Sciatic nerve (tissue), 2 donors: ENCODE measurements around the gene RUSF1. TPM values are rescaled to one million over a fixed set of nuclear protein-coding genes. Genes with fewer than 3 reads are reported as not detected.
A peak's percentile ranks its signal among the peaks of the same experiment; 100 is the strongest.
"Not testable (repeated sequence)": the region's sequence is repeated elsewhere in the genome, so short reads cannot be mapped to it uniquely, and the experiment has no call there.

Experiments used
- ATAC-seq: fragments of 200-7000 bp; cut with Tn5 transposase; one replicate; pipeline ENCODE4 v1.9.1; 2020; ENCODE audit warnings: mild to moderate bottlenecking, moderate library complexity
- DNase-seq: peaks from one replicate; pipeline ENCODE4 v3.0.0-alpha.2; 2020; ENCODE audit warnings: low spot score
- intact Hi-C: fragments of 100-400 bp; cut with DNase I; formaldehyde crosslinking; loops from one replicate; pipeline ENCODE4 v1.14.2; 2022
- total RNA-seq: library from RNA; stranded (reverse); fragmentation: NEBNext Ultra II Directional; extraction: Animal tissue kit (Norgen Biotek cat#: 25700); gene quantifications from one replicate; pipeline ENCODE4 v1.2.1, GENCODE V29; 2021
- donor health status: DM: no; HTN: no; CAD: no.
- donor health status: DM: no; HTN: no; CAD: no.

RUSF1 gene
- total RNA-seq, 1 donor from 2014 or later, result 59.9 TPM

DNA sequence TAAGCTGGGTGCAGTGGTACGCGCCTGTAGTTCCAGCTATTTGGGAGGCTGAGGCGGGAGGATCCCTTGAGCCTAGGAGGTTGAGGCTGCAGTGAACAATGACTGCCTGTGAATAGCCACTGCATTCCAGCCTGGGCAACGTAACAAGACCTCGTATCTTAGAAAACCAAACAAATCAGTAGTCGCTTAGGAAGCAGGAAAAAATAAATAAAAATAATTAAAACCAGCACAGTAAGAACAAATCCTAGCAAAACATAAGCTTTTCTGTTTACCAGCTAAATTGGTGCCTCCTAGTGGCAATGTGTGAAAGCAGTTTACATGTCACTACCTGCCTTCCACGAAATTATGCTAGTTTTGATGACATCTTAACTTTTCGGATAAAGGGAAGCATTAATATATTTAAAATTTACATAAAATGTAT lies 47.6 kb downstream of the RUSF1 start:
- intact Hi-C loops, result no loop called here
- DNase-seq (peak; percentile 58), ATAC-seq (no peak)

DNA sequence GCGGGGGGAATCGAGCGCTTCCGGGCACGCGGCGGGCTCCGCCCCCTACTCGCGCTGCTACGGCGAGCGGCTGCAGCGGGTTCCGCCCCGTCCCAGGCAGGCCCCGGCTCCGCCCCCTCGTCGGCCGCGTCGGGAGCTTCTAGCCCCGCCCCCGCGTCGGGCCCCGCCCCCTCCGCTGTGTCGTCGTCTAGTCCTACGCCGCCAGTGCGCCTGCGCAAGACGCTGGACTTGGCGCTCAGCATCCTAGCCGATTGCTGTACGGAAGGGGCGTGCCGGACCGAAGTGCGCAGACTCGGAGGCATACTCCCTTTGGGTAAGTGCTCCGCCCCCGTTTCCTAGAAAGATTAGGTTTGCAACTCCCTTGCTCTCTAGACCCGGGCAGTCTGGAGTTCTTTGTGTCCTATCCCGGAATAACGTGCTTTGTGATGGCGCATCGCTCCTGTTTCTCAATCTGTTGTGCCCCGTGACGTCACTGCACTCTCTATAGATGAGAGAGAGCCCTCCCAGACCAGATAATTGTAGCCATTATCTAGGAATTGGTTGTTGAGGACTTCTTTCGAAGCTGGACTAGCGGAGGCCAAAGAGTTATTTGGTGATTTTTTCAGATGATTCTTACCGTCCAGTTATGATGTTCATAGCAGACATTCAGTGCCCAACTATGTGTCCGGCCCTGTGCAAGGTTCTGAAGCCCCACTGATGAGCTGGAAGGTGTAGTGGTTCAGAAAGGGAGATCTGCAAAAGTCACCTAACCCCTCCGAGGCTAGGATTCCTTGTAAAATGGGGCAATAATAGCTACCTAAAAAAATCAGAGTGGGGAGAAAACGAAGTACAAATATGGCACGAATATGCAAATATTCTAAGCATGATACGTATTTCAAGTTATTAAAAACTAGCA lies 48.3 kb downstream of the RUSF1 start:
- ATAC-seq, result peak; percentile 93
- peak; percentile 100 for DNase-seq
- intact Hi-C loops, result no loop called here

DNA sequence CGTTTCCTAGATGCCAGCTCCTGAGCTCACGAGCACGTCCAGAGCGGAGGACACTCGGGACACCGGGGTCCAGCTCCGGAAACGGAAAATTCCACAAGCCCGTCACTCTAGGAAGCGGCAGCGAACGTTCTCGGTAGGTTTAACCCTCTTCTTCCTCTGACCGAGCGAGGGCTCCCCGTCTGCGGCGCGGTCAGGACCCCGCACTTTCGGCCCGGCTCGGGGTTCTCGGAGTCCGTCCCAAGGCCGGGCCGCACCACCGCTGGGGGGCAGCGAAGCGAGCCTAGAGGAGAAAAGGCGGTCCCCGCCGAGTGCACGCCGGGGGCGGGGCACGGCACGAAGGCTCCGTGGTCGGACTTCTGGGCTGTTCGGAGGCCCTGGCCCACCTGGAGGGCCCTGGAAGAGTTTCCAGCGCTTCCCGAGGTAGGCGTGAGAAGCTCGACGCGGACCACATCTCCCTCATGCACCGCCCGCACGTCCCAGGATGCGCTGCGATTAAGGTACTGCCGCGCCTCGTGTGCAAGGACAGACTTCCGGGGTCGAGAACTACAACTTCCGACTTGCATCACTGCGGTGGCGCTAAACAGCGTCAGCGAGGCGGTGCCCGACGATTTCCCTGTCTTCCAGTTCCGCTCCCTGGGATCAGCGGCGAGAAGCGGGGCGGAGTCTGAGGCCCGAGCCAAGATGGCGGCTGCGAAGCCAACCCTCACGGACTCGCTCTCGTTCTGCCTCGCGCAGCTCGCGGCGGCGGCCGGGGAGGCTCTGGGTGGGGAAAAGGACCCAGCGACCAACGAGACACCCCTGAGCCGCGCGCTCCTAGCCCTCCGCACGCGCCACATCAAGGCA lies 49.1 kb downstream of the RUSF1 start, which contains the start of gene ARMC5:
Gene ARMC5, plus strand, starts transcription at position 658 of the 843 bp plus-strand sequence. Its CDS starts 24 bp downstream, at position 682.
- intact Hi-C loops, result no loop called here
- DNase-seq, result peak; percentile 98
- peak; percentile 92 for ATAC-seq

DNA sequence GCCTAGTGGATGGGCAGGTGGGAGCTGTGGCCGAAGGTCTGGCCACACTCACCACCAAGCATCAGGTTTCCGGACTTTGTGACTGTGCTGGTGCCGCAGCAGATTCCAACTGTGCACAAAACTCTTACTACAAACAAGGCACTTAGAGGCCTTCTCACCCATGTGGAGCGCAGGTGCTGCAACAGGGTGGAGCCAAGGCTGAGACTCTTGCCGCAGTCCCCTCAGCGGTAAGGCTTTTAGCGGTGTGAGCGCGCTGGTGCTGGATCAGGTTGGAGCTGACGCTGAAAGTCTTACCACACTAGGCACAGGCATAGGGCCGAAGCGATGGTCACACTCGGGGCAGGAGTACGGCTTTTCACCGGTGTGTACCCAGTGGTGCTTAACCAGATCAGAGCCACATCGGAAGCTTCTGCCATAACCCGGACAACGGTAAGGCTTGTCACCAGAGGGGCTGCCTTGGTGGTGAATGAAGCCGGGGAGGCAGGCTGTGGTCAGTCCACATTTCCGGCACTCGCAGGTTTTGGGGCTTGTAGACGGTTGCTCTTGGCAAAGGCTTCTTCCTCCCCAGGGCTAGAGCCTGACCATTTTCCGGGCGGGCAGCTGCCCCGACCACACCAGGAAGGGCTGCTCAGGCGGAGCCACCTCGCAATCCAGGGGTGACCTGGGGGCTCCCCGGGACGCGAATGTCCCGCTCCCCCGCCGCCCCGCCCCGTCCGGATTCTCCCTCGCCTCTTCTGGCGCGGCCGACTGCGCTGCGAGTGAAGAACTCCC lies 49.9 kb downstream of the RUSF1 start:
- intact Hi-C loops, result no loop called here
- DNase-seq (peak; percentile 84), ATAC-seq (peak; percentile 6)

DNA sequence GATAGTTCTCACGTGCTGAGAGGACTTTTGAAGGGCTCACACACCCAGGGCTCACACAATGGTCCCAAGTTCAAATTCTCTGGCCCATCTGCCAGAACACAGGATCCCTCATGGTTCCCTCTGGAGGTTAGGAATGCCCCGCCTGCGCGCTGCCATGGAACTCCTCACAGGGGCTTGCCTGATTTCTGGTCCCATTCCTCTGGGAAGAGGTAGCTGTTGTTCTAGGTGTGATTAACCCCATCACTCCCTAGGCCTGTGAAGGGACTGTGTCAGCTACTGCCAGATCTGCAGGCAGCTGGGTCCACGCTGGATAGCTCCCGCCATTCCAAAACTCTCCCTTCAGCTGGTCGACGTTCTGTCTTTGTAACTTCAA lies 51.2 kb downstream of the RUSF1 start:
- intact Hi-C loops, result no loop called here
- ATAC-seq (no peak), DNase-seq (no peak)

DNA sequence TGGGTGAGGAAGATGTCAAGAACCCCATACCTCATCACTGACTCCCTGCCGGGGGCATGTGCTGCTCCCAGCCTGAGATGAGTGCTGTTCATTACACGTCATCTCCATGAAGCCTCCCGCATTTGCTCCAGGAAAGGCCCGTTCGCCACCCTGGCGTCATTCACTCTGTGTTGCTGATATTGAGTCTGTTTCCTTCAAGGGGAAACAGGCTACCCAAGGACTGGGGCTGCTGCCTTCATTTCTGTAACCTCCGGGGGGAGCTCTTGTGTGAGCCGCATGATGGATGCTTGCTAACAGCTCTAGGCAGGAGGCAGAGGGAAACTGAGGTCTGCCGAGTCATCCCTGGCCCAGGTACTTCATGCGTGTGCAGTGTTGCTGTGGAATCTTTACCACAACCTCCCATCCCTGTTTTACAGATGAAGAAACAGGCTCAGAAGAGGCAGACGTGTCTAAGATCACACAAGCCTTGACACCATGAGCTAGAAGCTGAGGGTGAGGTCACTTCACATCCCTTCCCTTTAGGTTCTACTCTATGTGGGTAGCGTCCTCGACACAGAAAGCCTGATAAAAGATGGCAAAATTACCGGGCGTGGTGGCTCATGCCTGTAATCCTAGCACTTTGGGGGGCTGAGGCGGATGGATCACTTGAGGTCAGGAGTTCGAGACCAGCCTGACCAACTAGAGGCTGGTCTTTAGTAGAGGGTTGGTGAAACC lies 52.4 kb downstream of the RUSF1 start:
- intact Hi-C loops, result no loop called here
- DNase-seq (peak; percentile 60), ATAC-seq (no peak)

DNA sequence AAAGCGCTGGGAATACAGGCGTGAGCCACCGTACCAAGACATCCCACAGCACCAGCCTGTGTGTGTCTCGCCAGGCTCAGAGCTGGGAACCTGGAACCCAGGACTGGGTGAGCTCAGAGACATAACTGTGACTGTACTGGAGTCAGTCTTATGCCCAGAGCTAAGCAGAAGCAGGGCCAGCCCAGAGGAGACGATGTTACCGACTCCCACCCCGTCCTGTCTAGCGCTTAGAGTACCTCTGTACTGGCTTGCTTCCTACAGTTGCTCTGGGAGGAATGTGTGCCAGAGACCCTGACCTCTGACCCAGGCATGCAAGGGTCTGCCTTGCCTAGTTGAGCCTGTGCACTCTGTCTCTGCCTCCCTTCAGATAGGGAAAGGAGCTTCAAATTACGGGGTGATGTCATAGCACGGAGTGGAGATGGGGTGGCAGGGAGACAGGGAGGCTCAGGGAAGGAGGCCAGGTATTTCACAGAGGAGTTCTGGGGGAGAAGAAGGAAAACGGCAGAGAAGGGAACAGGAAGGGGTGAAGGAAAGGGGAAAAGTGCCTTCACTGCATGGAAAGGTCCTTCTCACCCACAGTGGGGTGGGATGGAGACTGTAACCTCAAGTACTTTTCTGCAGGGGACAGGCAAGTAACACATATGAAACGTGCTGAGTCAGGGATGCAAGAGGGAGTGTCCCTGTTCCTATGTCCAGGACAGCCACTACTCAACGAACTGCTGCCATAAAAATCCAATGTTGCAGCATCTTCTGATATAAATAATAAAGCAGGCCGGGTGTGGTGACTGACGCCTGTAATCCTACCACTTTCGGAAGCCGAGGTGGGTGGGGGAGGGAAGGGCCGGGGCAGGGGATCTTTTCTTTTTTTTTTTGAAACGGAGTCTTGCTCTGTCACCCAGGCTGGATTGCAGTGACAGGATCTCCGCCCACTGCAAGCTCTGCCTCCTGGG lies 54.7 kb downstream of the RUSF1 start:
- intact Hi-C loops, result no loop called here
- ATAC-seq (peak; percentile 25), DNase-seq (peak; percentile 60)

DNA sequence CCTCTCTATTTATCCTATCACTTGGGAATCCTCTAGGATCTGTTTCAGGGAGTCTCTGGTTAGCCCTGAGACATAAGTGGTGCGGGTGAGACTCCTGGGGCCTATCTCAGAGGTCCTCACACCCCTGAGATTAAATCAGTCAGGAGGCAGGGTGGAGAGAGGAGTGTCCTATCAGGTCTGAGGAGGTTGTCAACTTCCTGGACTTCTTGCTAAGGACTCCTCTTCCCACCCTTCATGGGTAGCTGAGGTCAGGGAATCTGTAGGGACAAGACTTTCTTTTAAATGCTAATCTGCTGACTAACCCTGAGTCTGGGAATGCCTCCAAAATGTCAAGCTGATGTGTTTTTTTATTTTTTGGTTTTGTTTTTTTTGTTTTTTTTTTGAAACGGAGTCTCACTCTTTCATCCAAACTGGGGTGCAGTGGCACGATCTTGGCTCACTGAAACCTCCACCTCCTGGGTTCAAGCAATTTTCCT lies 55.5 kb downstream of the RUSF1 start:
- ATAC-seq, result peak; percentile 81
- no peak for DNase-seq
- intact Hi-C loops, result no loop called here

DNA sequence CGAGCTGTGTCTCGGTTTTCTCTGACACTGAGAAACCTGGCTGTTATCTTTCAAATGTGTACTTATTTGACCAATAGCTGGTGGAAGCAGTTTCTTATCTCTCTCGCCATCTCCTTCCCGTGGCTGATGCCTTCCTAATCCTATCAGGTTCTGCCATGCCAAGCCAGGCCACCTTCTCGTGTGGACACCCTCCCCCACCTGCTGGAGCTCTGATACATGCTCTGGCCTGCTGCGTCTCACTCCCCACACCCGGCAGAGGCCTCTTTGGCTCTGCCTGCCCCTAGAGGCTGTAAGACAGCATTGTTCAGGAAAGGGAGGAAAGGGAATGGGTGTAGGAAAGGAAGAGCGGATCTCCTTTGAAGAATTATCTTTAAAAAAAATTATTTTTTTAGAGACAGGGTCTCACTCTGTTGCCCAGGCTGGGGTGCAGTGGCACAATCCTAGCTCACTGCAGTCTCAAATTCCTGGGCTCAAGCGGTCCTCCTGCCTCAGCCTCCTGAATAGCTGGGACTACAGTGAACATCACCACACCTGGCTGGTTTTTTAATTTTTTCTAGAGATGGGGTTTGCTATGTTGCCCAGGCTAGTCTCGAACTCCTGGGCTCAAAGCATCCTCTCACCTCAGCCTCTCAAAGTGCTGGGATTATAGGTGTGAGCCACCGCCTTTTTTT lies 56.4 kb downstream of the RUSF1 start:
- intact Hi-C loops, result no loop called here
- ATAC-seq (peak; percentile 72), DNase-seq (no peak)

DNA sequence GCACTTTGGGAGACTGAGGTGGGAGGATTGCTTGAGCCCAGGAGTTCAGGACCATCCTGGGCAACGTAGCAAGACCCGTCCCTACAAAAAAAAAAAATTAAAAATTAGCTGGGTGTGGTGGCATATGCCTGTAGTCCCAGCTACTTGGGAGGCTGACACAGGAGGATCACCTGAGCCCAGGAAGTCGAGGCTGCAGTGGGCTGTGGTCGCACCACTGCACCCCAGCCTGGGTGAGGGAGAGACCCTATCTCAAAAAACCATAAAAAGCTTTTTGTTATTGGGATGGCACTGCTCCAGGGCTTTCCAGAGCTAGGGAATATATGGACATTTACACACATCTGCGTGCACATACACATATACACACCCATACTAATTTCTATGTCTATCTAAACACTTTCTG lies 57.0 kb downstream of the RUSF1 start:
- intact Hi-C loops, result no loop called here
- DNase-seq (no peak), ATAC-seq (no peak)

DNA sequence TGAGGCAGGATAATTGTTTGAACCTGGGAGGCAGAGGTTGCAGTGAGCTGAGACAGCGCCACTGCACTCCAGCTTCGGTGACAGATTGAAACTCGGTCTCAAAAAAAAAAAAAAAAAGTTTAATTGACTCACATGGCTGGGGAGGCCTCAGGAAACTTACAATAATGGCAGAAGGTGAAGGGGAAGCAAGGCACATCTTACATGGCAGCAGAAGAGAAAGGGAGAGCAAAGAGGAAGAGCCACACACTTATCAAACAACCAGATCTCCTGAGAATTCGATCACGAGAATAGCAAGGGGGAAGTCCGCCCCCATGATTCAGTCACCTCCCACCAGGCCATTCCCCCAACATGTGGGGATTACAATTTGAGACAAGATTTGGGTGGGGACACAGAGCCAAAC lies 62.3 kb downstream of the RUSF1 start:
- intact Hi-C loops, result loop anchor here (10.0 kb wide), 1 partner anchor 461 kb away; the partner anchor contains the start of gene HSD3B7
- not testable (repeated sequence) for DNase-seq, ATAC-seq

DNA sequence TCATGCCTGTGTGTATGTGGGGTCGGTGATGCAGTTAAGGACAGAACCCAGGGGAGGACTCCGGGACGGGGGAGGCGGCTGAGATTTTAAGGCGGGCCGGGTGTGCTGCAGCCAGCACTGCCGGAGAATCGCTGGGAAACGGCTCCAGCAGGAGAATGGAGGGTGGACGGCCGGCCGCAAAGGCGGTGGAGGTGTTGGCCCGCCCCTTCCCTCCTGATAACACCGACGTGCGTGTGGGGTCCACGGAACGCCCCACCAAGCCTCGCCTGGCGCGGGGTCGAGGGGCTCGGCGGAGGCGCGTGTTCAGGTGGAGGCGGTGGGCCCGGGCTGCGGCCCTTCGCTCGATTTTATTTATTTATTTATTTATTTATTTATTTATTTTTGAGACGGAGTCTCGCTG lies 66.2 kb downstream of the RUSF1 start:
- intact Hi-C loops, result loop anchor here (10.0 kb wide), 1 partner anchor 457 kb away; the partner anchor contains the start of gene HSD3B7
- ATAC-seq (no peak), DNase-seq (no peak)

DNA sequence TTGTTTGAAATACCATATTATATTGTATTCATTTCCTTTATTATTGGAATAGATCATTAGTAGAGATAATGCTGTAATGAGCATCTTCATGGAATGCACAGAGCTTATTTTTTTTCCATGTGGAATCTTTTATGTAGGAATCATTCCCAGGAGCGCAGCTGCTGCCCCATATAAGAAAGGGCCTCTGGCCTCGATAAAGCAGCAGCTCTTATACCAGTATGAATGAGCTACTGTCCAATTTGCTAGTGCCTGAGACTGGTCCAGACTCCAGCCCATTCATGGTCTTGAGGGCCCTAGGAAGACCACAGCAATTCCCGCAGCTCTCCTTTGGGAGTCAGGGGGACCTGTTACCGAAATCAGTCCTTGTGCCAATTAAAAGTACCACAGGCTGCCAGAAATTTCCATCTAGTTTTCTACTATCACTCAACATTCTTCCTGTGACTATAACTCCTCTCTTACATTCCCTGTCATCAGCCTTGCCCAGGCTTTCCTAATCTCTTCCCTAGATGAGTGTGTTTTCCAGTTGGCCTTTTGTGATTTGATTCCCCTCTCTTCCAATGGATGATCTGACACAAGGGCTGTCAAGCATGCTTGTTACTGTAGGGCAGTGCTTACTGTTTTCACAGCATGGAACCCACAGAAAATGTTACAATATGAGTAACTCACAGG lies 67.5 kb downstream of the RUSF1 start:
- DNase-seq (no peak), ATAC-seq (no peak)
- intact Hi-C loops, result loop anchor here (10.0 kb wide), 1 partner anchor 456 kb away; the partner anchor contains the start of gene HSD3B7

DNA sequence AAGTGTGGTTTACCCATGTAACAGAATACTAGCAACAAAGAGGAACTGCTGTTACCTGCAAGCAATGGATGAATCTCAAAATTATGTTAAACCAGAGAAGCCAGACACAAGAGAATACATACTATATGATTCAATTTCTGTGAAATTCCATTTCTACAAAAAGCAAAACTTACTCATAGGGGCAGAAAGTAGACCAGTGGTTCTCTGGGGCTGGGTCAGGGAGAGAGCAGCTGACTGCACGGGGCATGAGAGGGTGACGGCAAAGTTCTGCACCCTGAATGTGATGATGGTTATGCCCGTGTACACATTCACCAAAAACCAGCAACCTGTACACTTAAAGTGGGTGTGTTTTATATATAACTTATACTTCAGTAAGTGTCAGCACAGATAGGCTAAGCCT lies 68.7 kb downstream of the RUSF1 start:
- DNase-seq (no peak), ATAC-seq (no peak)
- intact Hi-C loops, result no loop called here
